ENCODE results near the gene ZBTB22.

The ZBTB22 gene

DNA sequence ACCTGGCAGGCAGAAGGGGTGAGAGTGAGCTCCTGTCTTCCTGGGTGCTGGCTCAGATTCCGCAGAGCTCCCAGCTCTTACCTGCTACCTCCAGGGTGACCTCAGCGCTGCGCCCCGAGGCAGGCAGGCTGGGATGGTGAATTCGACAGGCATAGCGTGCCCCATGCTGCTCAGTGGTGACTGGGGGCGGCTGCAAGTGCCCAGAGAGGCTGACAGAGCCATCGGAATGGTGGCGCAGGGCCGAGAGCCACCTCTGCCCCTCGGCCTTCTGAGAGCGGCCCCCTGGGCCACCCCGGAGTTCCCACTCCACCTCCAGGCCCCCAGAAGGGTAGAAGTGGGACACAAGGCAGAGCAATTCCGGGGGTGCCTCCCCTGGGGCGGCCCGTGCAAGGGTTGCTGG lies 13.3 kb downstream of the ZBTB22 start:
- DNase-seq (ENCODE audit: extremely low read depth, low read depth) = no peak
- TF ChIP-seq, protein P1, sequence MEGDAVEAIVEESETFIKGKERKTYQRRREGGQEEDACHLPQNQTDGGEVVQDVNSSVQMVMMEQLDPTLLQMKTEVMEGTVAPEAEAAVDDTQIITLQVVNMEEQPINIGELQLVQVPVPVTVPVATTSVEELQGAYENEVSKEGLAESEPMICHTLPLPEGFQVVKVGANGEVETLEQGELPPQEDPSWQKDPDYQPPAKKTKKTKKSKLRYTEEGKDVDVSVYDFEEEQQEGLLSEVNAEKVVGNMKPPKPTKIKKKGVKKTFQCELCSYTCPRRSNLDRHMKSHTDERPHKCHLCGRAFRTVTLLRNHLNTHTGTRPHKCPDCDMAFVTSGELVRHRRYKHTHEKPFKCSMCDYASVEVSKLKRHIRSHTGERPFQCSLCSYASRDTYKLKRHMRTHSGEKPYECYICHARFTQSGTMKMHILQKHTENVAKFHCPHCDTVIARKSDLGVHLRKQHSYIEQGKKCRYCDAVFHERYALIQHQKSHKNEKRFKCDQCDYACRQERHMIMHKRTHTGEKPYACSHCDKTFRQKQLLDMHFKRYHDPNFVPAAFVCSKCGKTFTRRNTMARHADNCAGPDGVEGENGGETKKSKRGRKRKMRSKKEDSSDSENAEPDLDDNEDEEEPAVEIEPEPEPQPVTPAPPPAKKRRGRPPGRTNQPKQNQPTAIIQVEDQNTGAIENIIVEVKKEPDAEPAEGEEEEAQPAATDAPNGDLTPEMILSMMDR (IDR thresholded peaks at IDR 0.05; ENCODE audit: low read depth, low read length) = no peak

DNA sequence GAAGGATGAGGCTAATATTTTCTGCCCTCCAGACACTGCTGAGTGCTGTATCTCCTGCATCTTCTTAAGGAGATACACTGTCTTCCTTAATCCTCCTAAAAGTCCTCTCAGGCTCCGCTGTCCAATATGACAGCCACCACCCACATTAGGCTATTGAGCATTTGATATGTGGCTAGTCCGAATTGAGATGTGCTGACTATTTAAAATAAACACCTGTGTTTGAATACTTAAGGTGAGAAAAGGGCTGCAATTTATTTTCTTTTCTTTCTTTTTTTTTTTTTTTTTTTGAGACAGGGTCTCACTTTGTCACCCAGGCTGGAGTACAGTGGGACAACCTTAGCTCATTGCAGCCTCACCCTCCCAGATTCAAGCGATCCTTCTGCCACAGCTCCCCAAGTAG lies 15.7 kb downstream of the ZBTB22 start:
- DNase-seq (ENCODE audit: extremely low read depth, low read depth) = no peak
- TF ChIP-seq, protein P1 (IDR thresholded peaks at IDR 0.05; ENCODE audit: low read depth, low read length) = no peak

DNA sequence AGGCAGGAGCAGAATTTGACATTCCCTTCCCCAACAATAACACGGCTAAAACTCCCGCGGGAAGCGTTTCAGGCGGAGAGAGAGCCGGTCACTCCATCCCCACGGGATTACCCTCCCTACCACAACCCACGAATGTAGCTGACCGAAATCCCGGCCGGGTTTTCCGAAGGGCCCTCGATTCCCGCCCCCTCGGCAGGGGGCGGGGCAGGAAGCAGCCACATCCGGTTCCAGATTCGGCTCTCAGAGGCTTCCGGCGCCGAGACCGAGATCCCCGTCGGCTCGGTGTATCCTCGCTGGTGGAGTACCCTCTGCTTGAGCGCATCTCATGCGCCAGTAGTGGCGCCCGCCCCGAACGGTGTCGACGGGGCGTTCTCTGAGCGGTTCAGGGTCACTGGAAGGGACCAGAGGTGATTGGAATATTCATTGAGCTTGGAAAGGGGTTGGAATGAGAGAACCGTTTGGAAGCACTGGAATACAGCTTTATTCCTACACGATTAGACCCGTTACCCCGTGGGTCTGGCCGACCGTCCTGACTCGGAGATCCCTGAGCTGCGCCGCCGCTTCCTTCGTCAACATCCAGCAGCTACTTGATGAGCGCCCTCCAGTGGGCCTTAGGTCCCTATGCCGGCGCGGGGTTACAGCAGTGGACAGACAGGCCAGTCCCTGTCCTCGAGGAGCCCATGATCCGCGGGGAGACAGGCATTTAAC lies 18.2 kb downstream of the ZBTB22 start:
- TF ChIP-seq, protein P1 (IDR thresholded peaks at IDR 0.05; ENCODE audit: low read depth, low read length) = peak; percentile 86
- DNase-seq (ENCODE audit: extremely low read depth, low read depth) = peak; percentile 75

DNA sequence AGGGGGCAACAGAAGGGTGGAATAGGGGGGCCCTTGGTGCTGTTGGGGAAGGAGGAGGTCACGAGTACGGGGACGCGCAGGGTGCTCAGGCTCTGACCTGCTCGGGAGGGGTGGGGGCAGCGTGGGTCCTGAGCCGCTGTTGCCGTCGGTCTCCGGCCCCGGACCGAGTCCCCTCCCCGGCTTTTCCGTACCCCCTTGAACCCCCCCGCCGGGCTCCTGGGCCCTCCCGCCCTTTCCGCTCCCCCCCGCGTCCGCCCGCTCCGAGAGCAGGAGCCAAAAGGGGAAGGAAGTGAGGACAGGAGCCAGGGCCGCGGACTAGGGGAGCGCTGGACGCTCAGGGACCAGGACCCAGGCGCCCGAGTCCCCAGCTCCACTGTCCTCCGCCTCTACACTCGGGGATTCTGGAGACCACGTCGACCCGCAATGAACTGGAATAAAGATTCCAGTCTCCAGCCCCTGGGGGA lies 18.7 kb downstream of the ZBTB22 start, which contains the start of gene RGL2:
Gene RGL2 (minus strand): TSS at position 170 of the 464 bp plus-strand sequence. CDS start 332 bp downstream, outside the sequence.
- DNase-seq (ENCODE audit: extremely low read depth, low read depth) = no peak
- TF ChIP-seq, protein P1 (IDR thresholded peaks at IDR 0.05; ENCODE audit: low read depth, low read length) = no peak

DNA sequence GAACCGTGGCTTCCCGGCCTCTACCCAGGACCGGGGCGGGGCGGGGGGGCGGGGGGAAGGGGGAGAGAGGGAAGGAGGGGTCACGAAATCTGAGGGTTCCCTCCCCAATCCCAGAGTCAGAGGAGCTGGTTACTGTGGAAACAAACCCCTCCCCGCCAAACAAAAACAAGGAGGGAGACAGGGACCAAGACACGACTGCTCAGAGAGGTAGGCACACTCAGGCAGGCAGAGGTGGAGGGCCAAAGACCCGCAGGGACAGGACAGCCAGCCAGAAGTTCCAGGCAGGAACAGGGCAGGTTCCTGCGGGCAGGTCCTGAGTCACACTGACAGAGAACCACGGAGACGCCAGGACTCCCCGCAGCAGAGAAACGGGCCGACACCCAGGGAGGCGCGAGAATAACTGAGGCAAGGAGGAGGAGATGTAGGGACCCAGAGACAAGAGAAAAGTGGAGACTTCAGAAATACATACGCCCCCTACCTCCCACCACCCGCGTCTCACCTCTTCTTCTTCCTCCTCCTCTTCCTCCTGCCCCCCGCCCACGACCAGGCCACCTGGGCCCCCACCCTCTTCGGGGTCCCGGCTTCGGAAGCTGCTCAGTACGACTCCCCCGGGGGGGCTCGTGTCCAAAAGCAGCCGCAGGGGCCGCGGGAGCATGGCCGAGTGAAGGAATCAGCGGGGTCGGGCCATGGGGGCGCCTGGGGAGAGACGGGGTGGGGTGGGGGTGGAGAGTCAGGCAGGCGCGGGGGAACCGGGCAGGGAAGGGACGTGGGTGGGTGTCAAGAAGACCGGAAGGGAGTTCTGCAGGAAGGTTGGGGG lies 19.4 kb downstream of the ZBTB22 start:
- no peak for DNase-seq (ENCODE audit: extremely low read depth, low read depth)
- TF ChIP-seq, protein P1 (IDR thresholded peaks at IDR 0.05; ENCODE audit: low read depth, low read length) = no peak

DNA sequence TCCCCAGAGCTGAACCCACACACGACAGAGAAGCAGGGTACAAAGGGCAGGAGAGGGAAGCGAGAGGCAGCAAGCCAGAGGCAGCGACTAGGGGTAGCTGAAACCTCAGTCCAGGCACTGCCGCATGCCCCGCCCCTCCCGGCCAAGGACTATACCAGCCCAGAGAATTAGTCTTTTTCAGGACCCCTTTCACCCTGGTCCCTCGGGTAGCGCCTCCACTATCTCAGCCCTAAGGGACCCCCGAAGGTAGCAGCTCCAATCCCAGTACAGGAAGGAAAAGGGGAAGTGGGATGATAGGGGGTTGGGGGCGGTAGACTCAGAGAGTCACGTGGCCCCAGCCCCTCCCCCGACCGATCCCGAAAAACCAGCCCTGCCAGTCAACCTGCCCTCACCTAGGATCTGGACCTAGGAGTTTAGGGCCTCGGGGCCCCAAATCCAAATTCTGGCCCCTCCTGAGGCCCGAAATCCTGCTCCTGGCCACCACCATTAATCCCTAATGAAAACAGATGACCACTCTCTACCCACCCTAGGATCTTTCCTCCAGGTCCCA lies 20.1 kb downstream of the ZBTB22 start:
- TF ChIP-seq, protein P1 (IDR thresholded peaks at IDR 0.05; ENCODE audit: low read depth, low read length) = no peak
- DNase-seq (ENCODE audit: extremely low read depth, low read depth) = no peak
